ENCODE measurements around the gene MCHR1. TPM values are rescaled to one million over a fixed set of nuclear protein-coding genes. Genes with fewer than 3 reads are reported as not detected.
"Not testable (repeated sequence)": the region's sequence is repeated elsewhere in the genome, so short reads cannot be mapped to it uniquely, and the experiment has no call there.

Gene MCHR1
- total RNA-seq, 1 experiment from 2014 or later = not detected

- no peaks in the 10 kb centered on the region for H3K27me3 ChIP-seq (replicated peaks)
- H3K9me3 ChIP-seq (replicated peaks) = no peaks in the 10 kb centered on the region
- H3K4me3 ChIP-seq = no peak overlapping the region
- H3K36me3 ChIP-seq = no peaks in the 10 kb centered on the region
- DNase-seq (ENCODE audit: low read depth in 1 of 2, low spot score in 2 of 2) = no peak
- H3K27ac ChIP-seq = no peak overlapping the region
- H3K4me1 ChIP-seq (replicated peaks) = peaks cover 17% of the 10 kb centered on the region
These were observed 36.8 kb downstream of the MCHR1 start for GRCh38 chr22:40716116-40716515.

- not testable (repeated sequence) for H3K27ac ChIP-seq; H3K4me1 ChIP-seq (replicated peaks); H3K4me3 ChIP-seq; H3K9me3 ChIP-seq (replicated peaks); DNase-seq (ENCODE audit: low read depth in 1 of 2, low spot score in 2 of 2); H3K27me3 ChIP-seq (replicated peaks); H3K36me3 ChIP-seq
These were observed 38.4 kb downstream of the MCHR1 start for GRCh38 chr22:40717657-40718056.

GRCh38 chr22:40718250-40719204 is 39.2 kb downstream of the MCHR1 start:
- DNase-seq (ENCODE audit: low read depth in 1 of 2, low spot score in 2 of 2) = no peak
- Histone ChIP-seq H3K4me1 (replicated peaks) (peaks cover 6% of the 10 kb centered on the region; the same call in 1 of the 2 replicates), H3K27me3 (replicated peaks) (no peaks in the 10 kb centered on the region), H3K36me3 (no peaks in the 10 kb centered on the region), H3K9me3 (replicated peaks) (no peaks in the 10 kb centered on the region), H3K4me3 (no peak overlapping the region), H3K27ac (no peak overlapping the region)

- no peak for DNase-seq (ENCODE audit: low read depth in 1 of 2, low spot score in 2 of 2)
- Histone ChIP-seq H3K4me3 (no peak overlapping the region), H3K27me3 (replicated peaks) (no peaks in the 10 kb centered on the region), H3K4me1 (replicated peaks) (peaks cover 3% of the 10 kb centered on the region; the same call in 1 of the 2 replicates), H3K27ac (no peak overlapping the region), H3K9me3 (replicated peaks) (no peaks in the 10 kb centered on the region), H3K36me3 (no peaks in the 10 kb centered on the region)
These were observed 40.3 kb downstream of the MCHR1 start for GRCh38 chr22:40719599-40719998.

DNA sequence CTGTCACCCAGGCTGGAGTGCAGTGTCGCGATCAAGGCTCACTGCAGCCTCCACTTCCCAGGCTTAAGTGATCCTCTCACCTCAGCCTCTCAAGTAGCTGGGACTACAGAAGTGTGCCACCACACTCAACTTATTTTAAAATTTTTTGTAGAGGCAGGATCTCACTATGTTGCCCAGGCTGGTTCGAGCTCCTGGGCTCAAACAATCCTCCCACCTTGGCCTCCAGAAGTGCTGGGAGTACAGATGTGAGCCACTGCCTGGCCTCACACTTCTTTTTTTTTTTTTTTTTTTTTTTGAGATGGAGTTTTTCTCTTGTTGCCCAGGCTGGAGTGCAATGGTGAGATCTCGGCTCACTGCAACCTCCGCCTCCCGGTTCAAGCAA is 40.9 kb downstream of the MCHR1 start:
- not testable (repeated sequence) for DNase-seq (ENCODE audit: low read depth in 1 of 2, low spot score in 2 of 2); H3K27me3 ChIP-seq (replicated peaks); H3K4me1 ChIP-seq (replicated peaks); H3K27ac ChIP-seq; H3K36me3 ChIP-seq; H3K9me3 ChIP-seq (replicated peaks); H3K4me3 ChIP-seq

DNA sequence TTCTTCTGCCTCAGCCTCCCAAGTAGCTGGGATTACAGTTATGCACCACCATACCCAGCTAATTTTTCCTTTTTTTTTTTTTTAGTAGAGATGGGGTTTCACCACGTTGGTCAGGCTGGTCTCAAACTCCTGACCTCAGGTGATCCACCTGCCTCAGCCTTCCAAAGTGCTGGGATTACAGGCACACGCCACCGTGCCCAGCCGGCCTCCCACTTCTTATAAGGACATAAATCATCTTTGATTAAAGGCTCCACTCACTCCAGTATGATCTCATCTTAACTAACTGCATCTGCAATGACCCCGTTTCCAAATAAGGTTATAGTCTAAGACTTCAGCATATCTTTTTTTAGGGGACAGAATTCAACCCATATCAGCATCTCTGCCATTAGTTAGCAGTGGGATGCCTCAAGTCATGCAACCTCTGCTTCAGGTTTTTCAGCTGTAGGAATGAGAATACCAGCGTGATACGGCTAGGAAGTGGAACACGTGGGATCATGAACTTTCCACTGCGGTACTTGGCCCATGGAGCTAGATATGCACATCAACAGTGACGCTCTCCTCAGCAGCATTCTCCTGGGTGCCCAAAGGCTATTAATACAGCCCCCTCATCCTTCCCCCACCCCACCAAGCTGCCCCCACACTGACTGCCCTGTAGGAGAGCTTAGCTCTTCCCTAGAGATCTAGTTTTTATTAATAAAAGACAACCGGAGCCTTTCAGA is 41.4 kb downstream of the MCHR1 start:
- Histone ChIP-seq H3K4me1 (replicated peaks) (no peaks in the 10 kb centered on the region), H3K27ac (no peak overlapping the region), H3K9me3 (replicated peaks) (no peaks in the 10 kb centered on the region), H3K4me3 (no peak overlapping the region), H3K36me3 (no peaks in the 10 kb centered on the region), H3K27me3 (replicated peaks) (no peaks in the 10 kb centered on the region)
- DNase-seq (ENCODE audit: low read depth in 1 of 2, low spot score in 2 of 2) = no peak

DNA sequence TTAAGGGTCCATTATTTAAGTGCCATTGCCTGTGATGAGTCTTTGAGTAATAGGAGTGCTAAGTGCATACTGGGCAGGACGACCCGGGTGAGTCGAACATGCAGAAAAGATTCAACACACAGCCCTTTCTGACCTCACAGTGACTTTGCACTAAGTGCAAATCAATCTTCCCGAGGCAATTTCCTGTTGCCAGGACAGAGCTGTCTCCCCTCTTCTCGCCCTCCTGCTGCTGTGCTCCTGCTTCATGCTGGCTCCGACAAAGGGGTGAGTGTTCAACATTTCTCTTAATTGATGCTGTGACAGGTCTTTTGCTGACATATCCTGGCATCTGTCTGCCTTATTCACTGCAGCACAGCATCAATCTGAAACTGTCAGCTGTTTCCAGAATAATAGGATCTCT is 42.0 kb downstream of the MCHR1 start:
- Histone ChIP-seq H3K27me3 (replicated peaks) (no peaks in the 10 kb centered on the region), H3K4me3 (no peak overlapping the region), H3K27ac (no peak overlapping the region), H3K4me1 (replicated peaks) (no peaks in the 10 kb centered on the region), H3K36me3 (no peaks in the 10 kb centered on the region), H3K9me3 (replicated peaks) (no peaks in the 10 kb centered on the region)
- no peak for DNase-seq (ENCODE audit: low read depth in 1 of 2, low spot score in 2 of 2)

GRCh38 chr22:40723396-40723933 is 44.2 kb downstream of the MCHR1 start:
- Histone ChIP-seq H3K4me3 (no peak overlapping the region), H3K27me3 (replicated peaks) (no peaks in the 10 kb centered on the region), H3K27ac (no peak overlapping the region), H3K36me3 (no peaks in the 10 kb centered on the region), H3K4me1 (replicated peaks) (no peaks in the 10 kb centered on the region), H3K9me3 (replicated peaks) (no peaks in the 10 kb centered on the region)
- no peak for DNase-seq (ENCODE audit: low read depth in 1 of 2, low spot score in 2 of 2)

- DNase-seq (ENCODE audit: low read depth in 1 of 2, low spot score in 2 of 2) = no peak
- H3K36me3 ChIP-seq = no peaks in the 10 kb centered on the region
- H3K4me3 ChIP-seq = no peak overlapping the region
- H3K4me1 ChIP-seq (replicated peaks) = 0 out of 2 replicates have a peak, but pooled peaks cover 3% of the 10 kb centered on the region
- H3K27ac ChIP-seq = no peak overlapping the region
- no peaks in the 10 kb centered on the region for H3K9me3 ChIP-seq (replicated peaks)
- no peaks in the 10 kb centered on the region for H3K27me3 ChIP-seq (replicated peaks)
These were observed 47.2 kb downstream of the MCHR1 start for GRCh38 chr22:40726514-40726913.

GRCh38 chr22:40727070-40727963 is 48.0 kb downstream of the MCHR1 start:
- H3K9me3 ChIP-seq (replicated peaks) = no peaks in the 10 kb centered on the region
- no peaks in the 10 kb centered on the region for H3K27me3 ChIP-seq (replicated peaks)
- 0 out of 2 replicates have a peak, but pooled peaks cover 3% of the 10 kb centered on the region for H3K4me1 ChIP-seq (replicated peaks)
- DNase-seq (ENCODE audit: low read depth in 1 of 2, low spot score in 2 of 2) = no peak
- no peaks in the 10 kb centered on the region for H3K36me3 ChIP-seq
- H3K4me3 ChIP-seq = no peak overlapping the region
- no peak overlapping the region for H3K27ac ChIP-seq

GRCh38 chr22:40727964-40728615 is 48.8 kb downstream of the MCHR1 start:
- no peak for DNase-seq (ENCODE audit: low read depth in 1 of 2, low spot score in 2 of 2)
- Histone ChIP-seq H3K27me3 (replicated peaks) (no peaks in the 10 kb centered on the region), H3K36me3 (no peaks in the 10 kb centered on the region), H3K4me3 (no peak overlapping the region), H3K4me1 (replicated peaks) (0 out of 2 replicates have a peak, but pooled peaks cover 3% of the 10 kb centered on the region), H3K9me3 (replicated peaks) (no peaks in the 10 kb centered on the region), H3K27ac (no peak overlapping the region)

GRCh38 chr22:40728731-40729189 is 49.5 kb downstream of the MCHR1 start:
- Histone ChIP-seq H3K27ac (no peak overlapping the region), H3K36me3 (no peaks in the 10 kb centered on the region), H3K4me3 (no peak overlapping the region), H3K27me3 (replicated peaks) (no peaks in the 10 kb centered on the region), H3K9me3 (replicated peaks) (no peaks in the 10 kb centered on the region), H3K4me1 (replicated peaks) (0 out of 2 replicates have a peak, but pooled peaks cover 3% of the 10 kb centered on the region)
- no peak for DNase-seq (ENCODE audit: low read depth in 1 of 2, low spot score in 2 of 2)

DNA sequence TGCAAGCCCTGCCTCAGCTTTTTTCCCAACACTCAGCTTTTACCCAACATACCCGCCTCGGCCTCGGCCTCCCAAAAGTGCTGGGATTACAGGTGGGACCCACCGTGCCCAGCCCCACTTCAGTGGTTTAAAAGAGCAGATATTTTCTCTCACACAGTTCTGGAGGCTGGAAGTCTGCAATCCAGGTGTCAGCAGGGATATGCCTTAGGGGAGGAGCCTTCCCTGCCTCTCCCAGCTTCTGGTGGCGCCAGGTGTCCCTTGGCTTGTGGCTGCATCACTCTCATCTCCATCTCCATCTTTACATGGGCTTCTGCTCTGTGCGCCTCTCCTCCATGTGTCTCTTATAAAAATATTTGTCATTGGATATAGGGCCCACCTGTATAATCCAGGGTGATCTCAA is 50.0 kb downstream of the MCHR1 start:
- Histone ChIP-seq H3K4me1 (replicated peaks) (0 out of 2 replicates have a peak, but pooled peaks cover 3% of the 10 kb centered on the region), H3K27me3 (replicated peaks) (no peaks in the 10 kb centered on the region), H3K27ac (no peak overlapping the region), H3K4me3 (no peak overlapping the region), H3K9me3 (replicated peaks) (no peaks in the 10 kb centered on the region), H3K36me3 (no peaks in the 10 kb centered on the region)
- DNase-seq (ENCODE audit: low read depth in 1 of 2, low spot score in 2 of 2) = no peak

All from SJSA1 (cell line).